HUES48 (cell line): ENCODE measurements around the gene TSC22D4.

ENCODE experiments used
- H3K27ac ChIP-seq: one replicate; pipeline ENCODE4 v1.7.0; 2013; ENCODE audit warnings: low read depth, low read length, inconsistent platforms
- H3K27me3 ChIP-seq: 2 replicates; pipeline ENCODE4 v1.6.1; 2013; ENCODE audit warnings: mild to moderate bottlenecking, low read length; ENCODE audit not compliant: control insufficient read depth, insufficient read depth
- H3K36me3 ChIP-seq: 2 replicates; pipeline ENCODE4 v1.6.1; 2013; ENCODE audit warnings: low read length; ENCODE audit not compliant: control insufficient read depth, insufficient read depth
- H3K4me1 ChIP-seq: 2 replicates; pipeline ENCODE4 v1.6.1; 2013; ENCODE audit warnings: mild to moderate bottlenecking, low read length; ENCODE audit not compliant: control insufficient read depth, insufficient read depth
- H3K4me3 ChIP-seq: 2 replicates; pipeline ENCODE4 v1.5.1; 2013; ENCODE audit warnings: mild to moderate bottlenecking, low read depth, low read length
- H3K9ac ChIP-seq: 2 replicates; pipeline ENCODE4 v1.6.1; 2013; ENCODE audit warnings: mild to moderate bottlenecking, low read depth, low read length, moderate library complexity
- H3K9me3 ChIP-seq: 2 replicates; pipeline ENCODE4 v1.6.1; 2013; ENCODE audit warnings: low read length; ENCODE audit not compliant: control insufficient read depth, insufficient read depth

TSC22D4 gene

DNA sequence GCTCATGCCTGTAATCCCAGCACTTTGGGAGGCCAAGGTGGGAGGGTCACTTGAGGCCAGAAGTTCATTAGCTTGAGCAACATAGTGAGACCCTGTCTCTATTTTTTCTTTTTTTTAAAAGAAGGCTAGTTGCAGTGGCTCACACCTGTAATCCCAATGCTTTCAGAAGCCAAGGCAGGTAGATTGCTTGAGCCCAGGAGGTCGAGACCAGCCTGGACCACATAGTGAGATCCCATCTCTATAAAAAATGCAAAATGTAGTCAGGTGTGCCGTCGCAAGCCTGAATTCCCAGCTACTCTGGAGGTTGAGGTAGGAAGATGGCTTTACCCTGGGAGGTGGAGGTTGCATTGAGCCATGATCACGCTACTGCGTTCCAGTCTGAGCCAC, 12.2 kb upstream of the TSC22D4 start:
- no peaks in the 10 kb centered on the region for H3K9me3 ChIP-seq
- no peak overlapping the region for H3K27ac ChIP-seq
- H3K27me3 ChIP-seq: peaks cover 4% of the 10 kb centered on the region
- H3K9ac ChIP-seq: no peak overlapping the region
- H3K4me1 ChIP-seq: peaks cover 11% of the 10 kb centered on the region; the same call in 1 of the 2 replicates
- H3K4me3 ChIP-seq: no peak overlapping the region
- peaks cover 5% of the 10 kb centered on the region; the same call in 1 of the 2 replicates for H3K36me3 ChIP-seq

- Histone ChIP-seq H3K27me3 (peaks cover 4% of the 10 kb centered on the region), H3K36me3 (peaks cover 5% of the 10 kb centered on the region; the same call in 1 of the 2 replicates), H3K4me3 (no peak overlapping the region), H3K9ac (no peak overlapping the region), H3K9me3 (no peaks in the 10 kb centered on the region), H3K4me1 (peaks cover 11% of the 10 kb centered on the region; the same call in 1 of the 2 replicates), H3K27ac (no peak overlapping the region)
Observed at GRCh38 chr7:100490483-100491191, 11.6 kb upstream of the TSC22D4 start.

GRCh38 chr7:100489824-100490223, 10.8 kb upstream of the TSC22D4 start:
- H3K9me3 ChIP-seq: no peaks in the 10 kb centered on the region
- peaks cover 5% of the 10 kb centered on the region; the same call in 1 of the 2 replicates for H3K36me3 ChIP-seq
- H3K9ac ChIP-seq: no peak overlapping the region
- peaks cover 11% of the 10 kb centered on the region; the same call in 1 of the 2 replicates for H3K4me1 ChIP-seq
- no peak overlapping the region for H3K4me3 ChIP-seq
- no peak overlapping the region for H3K27ac ChIP-seq
- peaks cover 4% of the 10 kb centered on the region for H3K27me3 ChIP-seq

GRCh38 chr7:100489121-100489520, 10.1 kb upstream of the TSC22D4 start:
- Histone ChIP-seq H3K27ac (no peak overlapping the region), H3K27me3 (peaks cover 4% of the 10 kb centered on the region), H3K4me1 (peaks cover 16% of the 10 kb centered on the region), H3K36me3 (peaks cover 5% of the 10 kb centered on the region; the same call in 1 of the 2 replicates), H3K4me3 (no peak overlapping the region), H3K9ac (no peak overlapping the region), H3K9me3 (no peaks in the 10 kb centered on the region)

- no peak overlapping the region for H3K4me3 ChIP-seq
- peaks cover 5% of the 10 kb centered on the region; the same call in 1 of the 2 replicates for H3K36me3 ChIP-seq
- no peak overlapping the region for H3K9ac ChIP-seq
- H3K9me3 ChIP-seq: no peaks in the 10 kb centered on the region
- no peak overlapping the region for H3K27ac ChIP-seq
- H3K4me1 ChIP-seq: peaks cover 17% of the 10 kb centered on the region
- H3K27me3 ChIP-seq: peaks cover 4% of the 10 kb centered on the region
Observed at GRCh38 chr7:100488333-100489095, 9.5 kb upstream of the TSC22D4 start.

DNA sequence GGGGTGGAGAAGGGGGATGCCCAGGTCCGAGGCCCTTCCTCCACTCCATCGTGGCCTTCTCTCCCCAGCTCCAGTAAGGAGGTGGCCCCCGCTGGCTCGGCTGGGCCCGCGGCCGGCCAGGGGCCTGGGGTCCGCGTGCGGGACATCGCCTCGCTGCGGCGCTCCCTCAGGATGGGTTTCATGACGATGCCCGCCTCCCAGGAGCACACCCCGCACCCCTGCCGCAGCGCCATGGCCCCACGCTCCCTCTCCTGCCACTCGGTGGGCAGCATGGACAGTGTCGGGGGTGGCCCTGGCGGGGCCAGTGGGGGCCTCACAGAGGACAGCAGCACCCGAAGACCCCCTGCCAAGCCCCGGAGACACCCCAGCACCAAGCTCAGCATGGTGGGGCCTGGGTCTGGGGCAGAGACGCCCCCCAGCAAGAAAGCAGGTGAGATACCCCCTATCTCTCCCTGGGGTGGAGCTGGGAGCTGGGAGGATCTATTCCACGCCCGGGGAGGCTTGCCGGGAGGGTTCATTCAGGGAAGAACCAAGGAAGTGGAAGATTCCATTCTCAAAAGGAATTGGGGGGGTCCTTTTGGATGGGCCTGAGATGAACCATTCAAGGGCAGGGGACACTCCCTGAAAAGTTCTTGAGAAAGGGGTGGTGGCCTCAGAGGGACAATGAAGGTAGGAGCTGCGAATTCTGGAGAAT, 7.9 kb upstream of the TSC22D4 start:
- H3K36me3 ChIP-seq: peaks cover 5% of the 10 kb centered on the region; the same call in 1 of the 2 replicates
- H3K4me1 ChIP-seq: peaks cover 17% of the 10 kb centered on the region
- H3K27ac ChIP-seq: no peak overlapping the region
- H3K9ac ChIP-seq: no peak overlapping the region
- no peak overlapping the region for H3K4me3 ChIP-seq
- no peaks in the 10 kb centered on the region for H3K9me3 ChIP-seq
- H3K27me3 ChIP-seq: no peaks in the 10 kb centered on the region

- H3K9me3 ChIP-seq: no peaks in the 10 kb centered on the region
- no peak overlapping the region for H3K4me3 ChIP-seq
- H3K27ac ChIP-seq: no peak overlapping the region
- H3K9ac ChIP-seq: no peak overlapping the region
- H3K27me3 ChIP-seq: no peaks in the 10 kb centered on the region
- peaks cover 5% of the 10 kb centered on the region; the same call in 1 of the 2 replicates for H3K36me3 ChIP-seq
- peaks cover 17% of the 10 kb centered on the region for H3K4me1 ChIP-seq
Observed at GRCh38 chr7:100486111-100486636, 7.2 kb upstream of the TSC22D4 start.

DNA sequence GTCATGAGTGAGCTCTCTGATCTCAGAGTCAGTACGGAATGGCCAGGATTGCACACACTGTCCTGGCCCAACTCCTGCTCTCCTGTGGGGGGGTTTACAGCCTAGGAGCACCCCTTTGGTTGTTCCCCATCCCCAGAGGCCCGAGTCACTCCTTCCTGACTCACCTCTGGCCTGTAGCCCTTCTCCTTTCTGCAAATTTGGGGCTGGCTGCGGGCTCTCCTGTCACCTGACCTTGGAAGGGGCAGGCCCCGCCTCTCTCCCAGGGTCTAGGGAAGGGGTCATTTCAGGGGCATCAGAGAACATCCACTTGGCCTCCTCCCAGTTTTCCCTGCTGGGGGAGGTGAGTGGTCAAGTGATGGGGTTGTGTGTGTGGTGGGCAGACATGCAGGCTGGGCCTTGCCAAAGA, 6.5 kb upstream of the TSC22D4 start:
- Histone ChIP-seq H3K36me3 (peaks cover 5% of the 10 kb centered on the region; the same call in 1 of the 2 replicates), H3K9ac (no peak overlapping the region), H3K27me3 (no peaks in the 10 kb centered on the region), H3K9me3 (no peaks in the 10 kb centered on the region), H3K4me1 (peaks cover 17% of the 10 kb centered on the region), H3K27ac (no peak overlapping the region), H3K4me3 (no peak overlapping the region)

DNA sequence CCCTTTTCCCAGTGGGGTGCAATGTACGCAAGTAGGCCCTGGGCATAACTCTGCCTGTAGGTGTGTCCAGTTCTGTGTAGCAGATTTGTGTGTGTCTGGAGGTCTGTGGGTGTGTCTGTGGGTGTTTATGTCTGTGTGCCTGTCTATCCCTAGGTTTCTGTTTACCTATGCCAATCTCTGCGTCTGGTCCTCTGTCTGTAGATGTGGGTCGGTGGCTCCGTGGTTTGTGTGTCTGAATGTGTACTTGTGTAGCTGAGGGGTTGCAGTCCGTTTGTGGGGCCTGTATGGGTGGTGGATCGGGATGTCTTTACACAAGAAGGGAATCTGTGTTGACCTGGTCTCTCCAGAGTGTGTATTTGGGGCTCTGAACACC, 5.6 kb upstream of the TSC22D4 start:
- peaks cover 12% of the 10 kb centered on the region for H3K4me1 ChIP-seq
- H3K27ac ChIP-seq: no peak overlapping the region
- peak overlapping the region; percentile 76; the same call in 1 of the 2 replicates for H3K4me3 ChIP-seq
- no peaks in the 10 kb centered on the region for H3K27me3 ChIP-seq
- H3K36me3 ChIP-seq: peaks cover 5% of the 10 kb centered on the region; the same call in 1 of the 2 replicates
- H3K9ac ChIP-seq: no peak overlapping the region
- no peaks in the 10 kb centered on the region for H3K9me3 ChIP-seq

DNA sequence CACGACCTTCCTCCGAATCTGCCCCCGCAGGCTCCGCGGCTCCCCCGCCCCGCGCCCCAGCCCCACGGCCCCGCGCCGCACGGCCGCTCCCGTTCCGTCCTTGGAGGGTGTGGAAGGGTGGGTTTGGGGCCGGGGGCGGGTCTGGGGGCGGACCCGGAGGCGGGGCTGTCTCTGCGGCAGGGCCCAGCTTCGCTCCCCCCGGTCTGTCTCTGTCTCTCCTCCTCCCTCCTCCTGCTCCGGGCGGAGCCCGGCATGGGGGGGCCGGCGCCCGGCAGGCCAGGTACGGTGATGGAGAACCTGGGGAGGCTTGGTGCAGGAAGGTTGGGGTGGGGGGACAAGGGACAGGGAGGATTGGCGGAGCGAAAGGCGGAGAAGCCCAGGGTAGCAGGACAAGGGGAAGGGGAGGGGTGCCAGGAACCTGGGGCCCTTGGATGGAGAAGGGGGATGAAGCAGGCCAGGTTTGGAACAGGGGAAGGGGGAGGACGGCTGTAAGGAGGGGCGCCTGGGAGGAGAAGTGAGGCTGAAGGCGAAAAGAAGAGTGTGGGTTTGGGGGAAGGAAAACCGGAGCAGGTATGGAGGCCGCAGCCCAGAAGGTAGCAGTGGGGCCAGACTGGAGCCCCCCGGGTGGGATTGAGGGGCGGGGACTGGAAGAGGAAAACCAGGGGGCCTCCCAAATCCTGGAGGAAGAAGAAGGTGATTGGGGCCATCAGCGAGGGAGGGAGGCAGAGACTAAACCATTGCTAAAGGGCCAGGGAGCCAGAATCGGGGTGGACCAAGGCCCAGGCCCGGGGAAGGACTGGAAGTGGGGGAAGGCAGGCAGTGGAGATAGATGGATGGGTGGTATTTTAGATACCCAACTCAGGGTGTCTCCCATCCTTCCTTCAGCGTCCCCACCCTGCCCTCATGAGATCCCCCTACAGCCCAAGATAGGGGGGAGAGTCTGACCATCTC, 5.0 kb upstream of the TSC22D4 start, which contains the start of gene NYAP1:
Gene NYAP1 (plus strand): TSS at position 206 of the 951 bp plus-strand sequence. CDS start 1,385 bp downstream, outside the sequence.
- Histone ChIP-seq H3K27ac (no peak within 1 kb of the TSS), H3K9ac (no peak within 1 kb of the TSS; the same call in 1 of the 2 replicates)

More for the DNA sequence above, 5.0 kb upstream of the TSC22D4 start, which contains the start of gene NYAP1:
- Histone ChIP-seq H3K9me3 (no peaks in the 10 kb centered on the region), H3K36me3 (peaks cover 5% of the 10 kb centered on the region; the same call in 1 of the 2 replicates), H3K4me1 (peaks cover 12% of the 10 kb centered on the region), H3K4me3 (peak within 1 kb of the TSS; percentile 76), H3K27me3 (no peaks in the 10 kb centered on the region)
